Activated effector memory CD4-positive, alpha-beta T cell treated with anti-CD3 and anti-CD28 coated beads, Interleukin-2, amount 50 U/mL, for 16 hours (primary cell): ENCODE measurements around the gene CXCR6.
"Not testable (repeated sequence)": the region's sequence is repeated elsewhere in the genome, so short reads cannot be mapped to it uniquely, and the experiment has no call there.

ENCODE experiments used
- DNase-seq: peaks from one replicate; pipeline ENCODE4 v3.0.0-alpha.2; 2020

Gene CXCR6

DNA sequence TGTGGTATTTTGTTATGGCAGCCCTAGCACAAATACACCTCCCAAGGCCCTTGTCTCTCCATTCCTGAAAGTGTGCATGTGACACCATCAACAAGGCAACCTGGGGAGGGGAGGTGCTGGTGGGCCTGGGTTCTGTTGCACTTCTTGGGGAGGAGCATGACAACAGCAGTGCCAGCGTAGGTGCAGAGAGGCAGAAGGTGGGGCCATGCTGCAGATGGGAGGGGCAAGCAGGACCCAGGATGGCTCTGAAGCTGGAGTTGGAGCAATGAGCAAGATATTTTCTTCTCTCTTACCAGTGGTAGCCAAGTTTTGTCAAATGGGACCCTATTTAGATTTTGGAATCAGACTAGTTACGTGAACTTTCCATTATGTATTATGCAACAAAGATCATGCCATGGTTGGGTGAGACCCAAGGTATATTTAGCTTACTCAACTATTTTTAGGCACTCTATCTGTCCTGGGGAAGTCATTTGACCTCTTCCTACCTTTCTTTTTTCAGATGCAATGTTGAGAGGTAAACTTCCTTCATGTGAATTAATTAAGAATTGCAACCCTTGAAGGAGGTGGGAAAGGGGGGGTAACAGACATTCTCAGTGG lies 49.0 kb downstream of the CXCR6 start:
- no peak for DNase-seq

DNA sequence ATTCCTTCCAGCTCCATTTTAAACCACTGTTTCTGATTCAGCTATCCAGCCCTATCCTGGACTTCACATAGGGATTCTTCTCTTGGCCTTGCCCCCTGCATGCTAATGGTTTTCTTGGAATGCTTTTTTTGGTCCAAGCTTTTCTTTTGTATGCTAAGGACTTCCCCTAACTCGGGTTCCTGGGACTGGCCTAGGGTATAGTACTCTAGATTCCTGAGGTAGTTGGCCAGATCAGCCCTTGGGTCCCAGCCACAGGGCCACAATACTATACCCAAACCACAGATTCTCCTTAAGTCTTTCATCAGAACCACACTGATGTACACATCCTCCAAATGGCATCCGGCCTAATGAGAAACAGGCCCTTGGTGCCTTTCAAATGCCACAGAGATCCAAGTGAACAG lies 49.6 kb downstream of the CXCR6 start:
- no peak for DNase-seq

DNA sequence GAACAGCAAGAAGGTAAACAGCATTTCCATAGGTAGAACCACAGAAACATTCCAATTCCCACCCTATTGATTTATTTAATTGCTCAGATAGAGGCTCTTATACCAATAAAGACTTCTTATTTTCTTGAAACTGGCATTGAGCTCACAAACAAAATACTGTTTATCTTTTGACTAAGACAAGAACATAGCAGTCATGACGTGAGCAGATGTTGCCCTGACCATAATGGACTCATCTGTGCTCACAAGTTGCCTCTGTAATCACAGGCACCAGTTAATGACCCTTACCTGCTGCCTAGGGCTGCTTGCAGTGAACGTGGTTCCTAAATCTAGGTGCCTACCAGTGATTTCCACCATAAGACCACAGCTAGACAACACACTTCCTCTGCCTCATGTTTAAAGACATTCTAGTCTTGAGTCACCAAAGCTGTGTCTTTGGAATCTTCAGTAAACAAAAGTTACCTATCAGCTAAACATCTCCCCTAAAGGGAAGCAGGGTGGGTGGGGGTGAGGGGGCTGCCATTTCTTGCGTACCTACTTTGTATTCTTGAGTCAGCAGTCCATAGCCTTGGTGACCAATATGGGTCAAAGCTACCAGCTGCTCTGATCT lies 50.3 kb downstream of the CXCR6 start:
- peak; percentile 67 for DNase-seq

DNA sequence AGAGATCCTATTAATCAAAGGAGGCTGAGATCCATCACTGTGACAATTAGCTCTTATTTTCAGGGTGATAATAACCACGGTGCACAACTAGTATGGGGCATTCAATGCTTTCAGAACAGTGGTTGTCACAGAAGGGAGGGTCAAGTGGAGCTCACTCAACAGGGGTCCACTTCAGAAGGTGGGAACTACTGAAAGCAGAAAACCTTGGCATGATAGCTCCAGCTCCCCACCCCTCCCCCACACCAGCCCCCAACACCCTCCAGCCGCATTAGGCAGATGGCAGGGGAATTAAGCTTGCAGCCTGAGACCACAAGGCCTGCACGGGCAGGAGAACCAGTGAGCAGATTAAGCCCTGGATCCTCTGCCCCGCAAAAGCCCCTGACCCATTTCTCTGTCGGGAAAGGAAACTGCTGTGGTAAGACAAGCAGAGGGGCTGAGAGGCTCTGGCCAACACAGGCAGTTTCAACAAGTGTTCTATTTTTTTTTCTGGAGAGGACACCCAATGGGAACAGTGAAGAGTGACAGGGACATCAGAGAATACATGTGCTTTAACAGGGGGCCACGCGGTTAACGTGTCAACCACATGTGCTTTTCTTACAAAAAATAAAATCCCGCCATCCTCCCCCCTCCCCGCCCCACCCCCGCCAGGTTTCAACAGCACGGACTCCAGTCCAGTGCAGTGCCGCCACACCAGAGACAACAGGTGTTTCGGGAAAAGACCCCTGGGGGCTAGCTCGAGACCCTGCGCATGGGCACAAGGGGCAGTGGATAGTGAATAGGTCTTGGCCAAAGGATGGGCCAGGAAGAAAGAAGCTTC lies 51.4 kb downstream of the CXCR6 start:
- DNase-seq: peak; percentile 75

DNA sequence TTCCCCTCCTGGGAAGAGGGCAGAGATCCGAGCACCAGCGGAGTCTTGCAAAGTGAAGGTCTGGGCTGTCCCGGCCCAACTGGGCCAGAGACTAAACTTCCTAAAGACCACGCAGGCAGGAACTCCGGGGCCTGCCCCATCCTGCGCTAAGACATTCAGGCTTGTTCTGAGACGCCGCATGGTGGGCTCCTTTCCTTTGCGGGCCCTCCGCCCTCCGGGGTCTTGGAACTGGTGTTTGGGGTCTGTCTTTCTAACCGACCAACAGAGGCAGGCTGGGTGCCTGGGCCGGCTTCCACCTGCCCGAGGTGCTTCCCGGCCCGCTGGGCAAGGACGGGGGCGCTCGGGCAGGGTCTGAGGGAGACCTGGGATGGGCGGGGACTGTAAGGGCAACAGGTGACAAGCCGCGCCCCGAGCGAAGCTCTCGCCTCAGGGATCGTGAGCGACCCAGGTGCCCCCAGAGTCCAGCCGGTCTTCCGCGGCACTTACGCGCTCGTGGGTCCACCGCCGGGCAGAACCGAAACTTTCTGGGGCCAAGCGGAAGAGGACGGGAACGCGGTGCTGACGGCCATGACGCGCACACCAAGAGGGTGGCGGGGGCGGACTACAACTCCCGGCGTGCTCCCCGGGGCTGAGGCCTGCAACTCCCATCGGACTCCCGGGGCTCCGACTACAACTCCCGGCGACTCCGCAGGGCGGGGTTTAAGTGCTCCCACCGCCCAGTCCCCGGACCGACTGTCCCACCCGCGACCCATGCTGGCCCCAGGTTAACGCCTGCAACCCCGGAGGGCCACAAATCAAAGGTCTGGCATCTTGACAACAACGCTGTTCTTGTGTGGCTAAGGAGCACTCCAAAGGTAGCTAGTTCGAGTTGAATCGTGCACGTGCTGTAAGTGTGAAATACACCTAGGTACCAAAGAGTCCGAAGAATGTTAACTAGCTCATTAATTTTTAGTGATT lies 52.2 kb downstream of the CXCR6 start, which contains the start of gene FYCO1:
Gene FYCO1 (minus strand): TSS at position 589 of the 957 bp plus-strand sequence. CDS start 10,914 bp downstream, outside the sequence.
- DNase-seq: peak; percentile 95

DNA sequence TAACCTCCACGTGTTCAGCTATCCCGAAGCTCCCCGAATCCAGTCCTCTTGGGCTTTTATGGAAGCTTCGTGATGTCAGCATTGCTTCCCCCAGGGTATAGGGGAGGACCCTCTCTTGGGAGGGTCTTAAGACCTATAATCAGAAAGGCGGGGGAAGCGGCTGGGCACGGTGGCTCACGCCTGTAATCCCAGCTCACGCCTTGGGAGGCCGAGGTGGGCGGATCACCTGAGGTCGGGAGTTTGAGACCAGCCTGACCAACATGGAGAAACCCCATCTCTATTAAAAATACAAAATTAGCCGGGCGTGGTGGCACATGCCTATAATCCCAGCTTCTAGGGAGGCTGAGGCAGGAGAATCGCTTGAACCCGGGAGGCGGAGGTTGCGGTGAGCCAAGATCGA lies 54.2 kb downstream of the CXCR6 start:
- DNase-seq: not testable (repeated sequence)

DNA sequence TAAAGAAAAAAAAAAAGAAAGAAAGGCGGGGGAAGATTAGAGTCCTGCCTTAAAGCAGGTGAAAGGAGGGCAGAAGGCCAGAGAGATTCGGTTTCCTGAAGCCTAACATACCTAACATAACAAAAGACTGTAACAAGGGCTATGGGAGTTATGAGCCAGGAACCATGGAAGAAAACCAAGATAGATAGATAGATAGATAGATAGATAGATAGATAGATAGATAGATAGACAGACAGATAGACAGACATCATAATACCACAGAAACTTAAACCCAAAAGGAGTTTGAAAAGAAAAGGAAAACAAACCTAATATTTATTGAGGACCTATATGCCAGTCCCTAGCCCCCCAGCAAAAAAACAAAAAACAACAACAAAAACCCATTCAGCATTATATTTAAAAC lies 54.7 kb downstream of the CXCR6 start:
- DNase-seq: no peak
